Measurements from ENCODE around the gene KLHL10.
"Not testable (repeated sequence)": the region's sequence is repeated elsewhere in the genome, so short reads cannot be mapped to it uniquely, and the experiment has no call there.

KLHL10 gene

DNA sequence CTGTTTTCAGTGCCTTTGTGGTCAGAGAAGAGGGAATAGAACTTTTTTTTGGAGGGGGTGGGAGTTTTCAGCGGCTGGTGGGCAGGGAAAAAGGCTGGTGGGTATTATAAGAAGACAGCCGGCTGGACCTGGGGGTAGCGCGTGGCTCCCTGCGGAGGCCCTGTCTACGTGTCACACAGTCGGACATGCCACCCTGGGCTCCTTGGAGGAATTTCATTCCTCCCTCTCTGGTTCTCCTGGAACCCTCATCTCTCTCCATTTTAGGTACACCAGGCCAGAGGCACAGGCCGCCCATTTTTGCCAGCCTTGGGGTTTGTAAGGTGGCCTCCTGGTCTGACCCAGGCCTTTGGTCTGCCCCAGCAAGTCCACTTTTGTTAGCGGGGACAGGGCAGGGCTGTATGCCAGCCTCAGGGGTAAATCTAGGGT lies 23.9 kb upstream of the KLHL10 start:
- no peak for DNase-seq

DNA sequence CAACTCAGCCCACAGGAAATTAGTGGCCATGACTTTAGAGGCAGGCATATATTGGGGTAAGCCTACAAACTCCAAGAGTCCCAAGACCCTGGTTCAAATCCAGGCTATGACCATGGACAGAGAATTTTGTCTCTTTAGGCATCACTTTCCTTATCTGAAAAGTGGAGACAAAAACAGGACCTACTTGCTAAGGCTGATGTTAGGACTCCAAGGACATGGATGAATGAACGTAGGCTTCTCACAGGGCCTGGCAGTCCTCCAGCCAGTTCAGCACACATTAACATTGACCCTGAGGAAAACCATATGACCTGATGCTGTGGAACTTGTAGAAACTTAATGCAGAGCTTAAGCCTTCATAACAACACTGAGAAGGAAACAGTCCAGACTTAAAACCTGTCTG lies 23.4 kb upstream of the KLHL10 start:
- no peak for DNase-seq

DNA sequence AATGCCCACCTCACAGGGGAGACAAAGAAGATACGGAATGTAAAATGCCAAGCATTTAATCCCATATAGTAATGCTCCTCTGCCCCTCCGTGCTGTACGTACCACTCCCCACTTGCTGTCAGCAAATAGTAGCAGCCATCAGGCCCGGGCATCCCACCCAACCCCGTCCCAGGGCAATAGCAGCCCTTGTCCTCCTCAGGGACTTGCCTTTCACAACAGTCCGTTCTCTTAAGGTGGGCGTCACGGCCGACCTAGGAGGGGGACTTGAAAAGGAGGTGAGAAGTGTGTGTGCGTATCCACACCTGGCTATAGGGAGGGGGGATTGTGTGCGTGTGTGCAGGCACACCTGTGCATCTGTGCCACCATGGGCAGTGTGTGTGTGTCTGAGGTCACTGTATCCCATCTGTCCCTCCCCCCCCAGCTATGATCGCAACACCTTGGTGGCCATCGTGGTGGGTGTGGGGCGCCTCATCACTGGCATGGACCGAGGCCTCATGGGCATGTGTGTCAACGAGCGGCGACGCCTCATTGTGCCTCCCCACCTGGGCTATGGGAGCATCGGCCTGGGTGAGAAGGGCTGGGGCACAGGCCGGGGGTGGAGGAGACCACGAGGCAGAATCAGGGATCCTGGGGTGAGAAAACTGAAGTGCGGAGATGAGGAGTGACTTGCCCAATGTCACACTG lies 20.8 kb upstream of the KLHL10 start:
- DNase-seq, result no peak

DNA sequence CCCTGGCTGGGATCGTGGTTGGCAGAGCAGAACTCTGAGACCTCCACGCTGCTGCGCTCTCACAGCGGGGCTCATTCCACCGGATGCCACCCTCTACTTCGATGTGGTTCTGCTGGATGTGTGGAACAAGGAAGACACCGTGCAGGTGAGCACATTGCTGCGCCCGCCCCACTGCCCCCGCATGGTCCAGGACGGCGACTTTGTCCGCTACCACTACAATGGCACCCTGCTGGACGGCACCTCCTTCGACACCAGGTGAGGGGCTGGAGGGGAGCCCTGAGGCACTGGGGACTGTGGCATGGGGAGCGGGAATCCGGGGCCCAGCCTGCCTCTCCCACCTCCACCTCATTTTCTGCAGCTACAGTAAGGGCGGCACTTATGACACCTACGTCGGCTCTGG lies 19.6 kb upstream of the KLHL10 start:
- no peak for DNase-seq

DNA sequence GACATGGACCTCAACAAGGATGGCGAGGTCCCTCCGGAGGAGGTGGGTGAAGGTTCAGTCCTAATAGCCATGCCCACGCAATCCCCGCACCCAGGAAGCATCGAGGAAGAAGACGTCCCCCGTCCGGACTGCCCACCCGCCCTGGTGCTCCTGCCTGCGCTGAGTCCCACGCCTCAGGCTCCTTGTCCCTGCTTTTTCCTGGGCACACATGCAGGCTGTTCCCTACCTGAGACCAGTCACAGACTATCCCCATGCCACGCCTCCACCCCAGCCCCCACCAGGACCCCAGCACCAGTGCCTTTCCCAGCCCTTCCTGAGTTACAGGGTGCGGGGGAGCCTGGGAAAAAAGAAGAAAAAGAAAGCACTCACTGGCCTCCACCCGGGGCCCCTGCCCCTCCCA lies 15.8 kb upstream of the KLHL10 start:
- DNase-seq, result no peak

DNA sequence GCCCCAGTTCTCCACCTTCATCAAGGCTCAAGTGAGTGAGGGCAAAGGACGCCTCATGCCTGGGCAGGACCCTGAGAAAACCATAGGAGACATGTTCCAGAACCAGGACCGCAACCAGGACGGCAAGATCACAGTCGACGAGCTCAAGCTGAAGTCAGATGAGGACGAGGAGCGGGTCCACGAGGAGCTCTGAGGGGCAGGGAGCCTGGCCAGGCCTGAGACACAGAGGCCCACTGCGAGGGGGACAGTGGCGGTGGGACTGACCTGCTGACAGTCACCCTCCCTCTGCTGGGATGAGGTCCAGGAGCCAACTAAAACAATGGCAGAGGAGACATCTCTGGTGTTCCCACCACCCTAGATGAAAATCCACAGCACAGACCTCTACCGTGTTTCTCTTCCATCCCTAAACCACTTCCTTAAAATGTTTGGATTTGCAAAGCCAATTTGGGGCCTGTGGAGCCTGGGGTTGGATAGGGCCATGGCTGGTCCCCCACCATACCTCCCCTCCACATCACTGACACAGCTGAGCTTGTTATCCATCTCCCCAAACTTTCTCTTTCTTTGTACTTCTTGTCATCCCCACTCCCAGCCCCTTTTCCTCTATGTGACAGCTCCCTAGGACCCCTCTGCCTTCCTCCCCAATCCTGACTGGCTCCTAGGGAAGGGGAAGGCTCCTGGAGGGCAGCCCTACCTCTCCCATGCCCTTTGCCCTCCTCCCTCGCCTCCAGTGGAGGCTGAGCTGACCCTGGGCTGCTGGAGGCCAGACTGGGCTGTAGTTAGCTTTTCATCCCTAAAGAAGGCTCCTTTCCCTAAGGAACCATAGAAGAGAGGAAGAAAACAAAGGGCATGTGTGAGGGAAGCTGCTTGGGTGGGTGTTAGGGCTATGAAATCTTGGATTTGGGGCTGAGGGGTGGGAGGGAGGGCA lies 15.1 kb upstream of the KLHL10 start:
- no peak for DNase-seq

DNA sequence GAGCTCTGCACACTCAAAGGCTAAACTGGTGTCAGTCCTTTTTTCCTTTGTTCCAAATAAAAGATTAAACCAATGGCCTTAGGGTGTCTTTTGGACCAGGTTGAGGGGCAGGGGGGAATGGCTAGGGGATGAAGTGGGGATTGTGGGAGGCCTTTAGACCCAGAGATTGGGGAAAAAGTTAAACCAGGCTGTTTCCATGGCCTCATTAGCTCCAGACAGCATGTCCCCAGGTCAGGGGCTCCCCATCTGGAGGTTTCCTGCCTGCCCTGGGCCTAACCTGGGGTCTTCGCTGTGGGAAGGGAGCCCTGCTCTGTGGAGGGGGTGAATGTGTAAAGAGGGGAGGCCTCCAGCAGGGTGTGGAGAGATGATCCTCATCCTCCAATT lies 14.5 kb upstream of the KLHL10 start:
- no peak for DNase-seq

DNA sequence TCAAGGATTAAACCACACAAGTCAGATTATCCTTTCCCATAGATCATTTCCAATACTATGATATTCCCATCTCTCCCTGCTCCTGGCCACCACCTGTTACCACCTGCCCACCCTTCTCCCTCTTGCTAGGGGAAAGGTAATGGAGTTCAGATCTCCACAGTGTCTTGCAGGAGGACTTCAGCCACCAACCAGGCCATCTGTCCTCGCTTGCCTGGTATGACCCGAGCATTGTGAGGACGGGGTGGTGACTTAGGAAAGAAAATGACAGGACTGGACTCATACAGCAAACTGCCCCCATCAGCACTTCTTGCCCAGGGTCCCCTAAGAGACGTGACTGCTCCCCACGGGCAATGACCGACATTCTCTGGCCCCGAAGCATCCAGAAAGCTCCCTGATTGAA lies 14.0 kb upstream of the KLHL10 start:
- no peak for DNase-seq

DNA sequence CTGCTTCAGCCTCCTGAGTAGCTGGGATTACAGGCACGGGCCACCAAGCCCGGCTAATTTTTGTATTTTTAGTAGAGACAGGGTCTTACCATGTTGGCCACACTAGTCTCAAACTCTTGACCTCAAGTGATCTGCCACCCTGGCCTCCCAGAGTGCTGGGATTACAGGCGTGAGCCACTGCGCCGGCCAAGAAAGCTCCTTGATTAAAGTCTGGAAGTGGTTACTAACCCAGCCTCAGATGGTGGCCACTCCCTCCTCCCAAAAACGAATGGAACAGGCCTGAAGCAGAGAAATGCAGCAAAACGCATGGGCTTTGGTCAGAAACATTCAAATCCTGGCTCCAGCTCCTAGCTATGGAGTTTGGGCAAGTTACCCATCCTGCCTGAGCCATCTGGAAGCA lies 13.5 kb upstream of the KLHL10 start:
- no peak for DNase-seq

DNA sequence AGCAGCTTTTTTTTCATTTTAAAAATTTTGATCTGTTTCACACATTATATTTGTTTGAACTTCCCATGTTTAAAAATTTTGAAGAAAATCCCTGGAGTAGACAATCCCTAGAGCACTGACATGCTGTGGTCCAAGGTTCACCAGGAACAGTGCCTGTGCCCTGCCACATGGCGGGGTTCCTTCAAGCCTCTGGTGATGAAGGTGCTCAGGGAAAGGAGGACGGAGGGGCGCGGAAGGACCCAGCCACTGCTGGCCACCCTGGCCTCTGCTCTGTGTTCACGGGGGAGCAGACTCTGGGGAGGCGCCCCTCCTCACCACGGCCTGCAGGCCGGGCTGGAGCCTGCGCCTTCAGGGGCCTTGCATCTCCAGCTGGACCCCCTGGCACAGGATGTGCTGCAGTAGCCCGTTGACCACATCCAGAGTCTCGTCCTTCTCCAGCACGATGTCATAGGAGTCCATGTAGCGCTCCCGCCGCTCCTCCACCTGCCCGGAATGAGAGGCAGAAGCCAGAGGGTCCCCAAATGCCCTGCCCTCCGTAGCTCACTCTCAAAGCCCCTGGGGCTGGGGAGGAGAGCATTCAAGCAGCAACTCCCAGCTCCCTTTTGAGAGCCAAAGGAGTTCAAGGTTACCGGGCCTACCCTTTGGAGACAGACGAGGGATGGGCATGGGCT lies 12.3 kb upstream of the KLHL10 start:
- DNase-seq, result no peak

DNA sequence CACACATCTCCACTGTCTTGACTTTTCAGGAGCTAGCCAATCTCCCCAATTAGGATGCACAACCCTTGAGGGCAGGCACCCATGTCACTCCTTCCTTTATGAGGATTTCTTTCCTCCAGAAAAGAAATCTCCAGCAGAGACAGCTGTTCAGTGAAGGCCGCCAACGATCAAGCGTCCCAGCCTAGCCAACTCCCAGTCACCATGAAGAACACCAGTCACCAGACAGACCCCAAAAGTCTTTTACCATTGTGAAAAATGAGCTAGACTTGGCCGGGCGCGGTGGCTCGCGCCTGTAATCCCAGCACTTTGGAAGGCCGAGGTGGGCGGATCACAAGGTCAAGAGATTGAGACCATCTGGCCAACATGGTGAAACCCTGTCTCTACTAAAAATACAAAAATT lies 7.7 kb upstream of the KLHL10 start:
- not testable (repeated sequence) for DNase-seq

DNA sequence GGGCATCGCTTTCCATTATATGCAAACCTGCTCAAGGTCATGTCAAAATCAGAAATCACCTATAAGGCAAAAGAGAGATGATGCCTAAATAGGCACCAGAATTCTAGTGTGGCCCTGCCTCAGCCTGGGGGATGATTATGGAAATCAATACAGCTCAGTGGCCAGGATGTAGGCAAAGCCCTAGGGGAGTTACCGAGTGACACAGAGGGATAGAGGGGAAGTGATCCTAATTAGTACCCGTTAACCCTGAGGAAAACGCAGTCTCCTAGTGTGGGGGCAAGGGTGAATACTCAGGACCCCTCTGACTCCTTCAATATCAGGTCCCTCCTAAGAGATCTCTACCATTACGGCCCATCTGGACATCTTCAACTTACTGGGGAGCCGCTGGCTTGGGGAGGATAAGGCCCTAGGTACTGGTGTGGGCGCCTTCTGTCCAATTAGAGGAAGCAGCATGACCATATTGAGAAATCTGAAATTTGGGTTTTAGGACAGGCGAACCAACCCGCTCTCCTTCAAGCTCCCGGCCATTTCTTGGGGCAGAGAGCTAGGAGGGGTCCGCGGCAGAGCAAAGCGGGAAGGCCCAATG lies 2.3 kb upstream of the KLHL10 start:
- DNase-seq, result no peak

DNA sequence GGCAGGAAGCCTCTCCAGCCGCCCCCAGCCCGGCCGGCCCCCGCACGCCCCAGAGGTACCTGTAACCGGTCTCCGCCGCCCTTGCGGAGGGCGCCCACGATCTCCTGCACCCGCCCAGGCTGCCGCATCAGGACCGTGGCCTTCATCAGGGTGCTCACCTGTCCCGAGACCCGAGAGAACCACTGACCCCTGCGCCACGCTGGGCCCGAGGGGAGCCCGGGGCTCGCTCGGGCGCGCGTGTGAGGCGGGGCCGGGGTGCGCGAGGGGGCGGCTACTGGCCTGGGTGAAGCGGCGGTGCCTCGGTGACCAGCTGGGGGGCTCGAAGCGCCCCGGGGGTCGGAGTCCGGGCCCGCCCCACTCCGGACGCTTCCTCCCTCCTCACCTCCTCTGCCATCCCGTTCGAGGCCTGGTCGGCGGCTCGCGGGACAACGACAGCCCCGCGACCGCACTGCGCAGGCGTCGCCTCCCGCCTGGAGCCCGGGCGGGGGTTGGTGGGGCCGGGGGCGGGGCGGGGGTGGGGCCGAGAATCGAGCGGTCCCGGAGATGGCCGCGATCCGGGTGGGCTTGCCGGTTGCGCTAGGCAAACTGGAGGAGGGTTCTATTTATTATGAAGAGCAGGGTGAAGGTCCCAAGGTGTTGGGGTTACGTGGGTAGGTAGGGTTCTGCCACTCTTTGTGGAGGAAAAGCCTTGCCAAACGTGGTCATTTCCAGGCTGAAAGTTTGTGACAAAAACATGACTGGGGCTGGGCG lies 1.6 kb upstream of the KLHL10 start, which contains the start of gene NT5C3B:
NT5C3B (minus strand) TSS at position 433 of the 750 bp plus-strand sequence; CDS start at position 394, 39 bp downstream.
- DNase-seq, result peak in 3 of 5 experiments; percentile 19 to 73 (median 48)

DNA sequence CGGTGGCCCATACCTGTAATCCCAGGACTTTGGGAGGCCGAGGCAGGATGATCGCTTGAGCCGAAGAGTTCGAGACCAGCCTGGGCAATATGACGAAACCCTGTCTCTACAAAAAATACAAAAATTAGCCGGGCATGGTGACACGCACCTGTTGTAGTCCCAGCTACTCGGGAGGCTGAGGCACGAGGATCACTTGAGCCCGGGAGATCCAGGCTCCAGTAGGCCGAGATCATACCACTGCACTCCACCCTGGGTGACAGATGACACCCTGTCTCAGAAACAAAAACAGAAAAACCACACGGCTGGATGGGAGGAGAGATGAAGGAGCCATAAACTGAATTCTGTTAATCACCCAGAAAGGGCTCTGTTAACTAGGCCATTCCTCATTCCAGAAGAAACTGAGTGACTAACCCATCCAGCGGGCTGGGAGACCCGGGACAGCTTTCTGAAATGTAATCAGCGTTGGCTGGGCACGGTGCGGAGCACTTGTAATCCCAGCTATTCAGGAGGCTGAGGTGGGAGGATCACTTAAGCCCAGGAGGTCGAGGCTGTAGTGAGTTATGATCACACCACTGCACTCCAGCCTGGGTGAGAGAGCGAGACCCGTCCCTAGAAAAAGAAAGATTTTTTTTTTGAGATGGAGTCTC lies 952 bp upstream of the KLHL10 start:
- peak in 1 of 5 experiments; percentile 15 for DNase-seq

DNA sequence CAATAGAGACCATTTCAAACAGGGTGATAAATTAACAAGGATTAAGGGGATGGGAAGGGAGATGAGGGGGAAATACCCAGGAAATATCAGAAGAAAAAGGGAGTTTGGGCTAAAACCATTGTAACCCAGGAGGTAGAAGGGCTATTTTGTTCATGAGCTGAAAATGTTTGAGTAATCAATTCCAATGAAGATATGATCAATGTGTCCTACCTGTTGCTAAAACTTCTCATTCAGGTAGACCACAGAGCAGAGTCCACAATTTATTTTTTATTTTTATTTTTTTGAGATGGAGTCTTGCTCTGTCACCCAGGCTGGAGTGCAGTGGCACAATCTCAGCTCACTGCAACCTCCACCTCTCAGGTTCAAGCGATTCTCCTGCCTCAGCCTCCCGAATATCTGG lies 1.8 kb downstream of the KLHL10 start:
- DNase-seq, result not testable (repeated sequence)

DNA sequence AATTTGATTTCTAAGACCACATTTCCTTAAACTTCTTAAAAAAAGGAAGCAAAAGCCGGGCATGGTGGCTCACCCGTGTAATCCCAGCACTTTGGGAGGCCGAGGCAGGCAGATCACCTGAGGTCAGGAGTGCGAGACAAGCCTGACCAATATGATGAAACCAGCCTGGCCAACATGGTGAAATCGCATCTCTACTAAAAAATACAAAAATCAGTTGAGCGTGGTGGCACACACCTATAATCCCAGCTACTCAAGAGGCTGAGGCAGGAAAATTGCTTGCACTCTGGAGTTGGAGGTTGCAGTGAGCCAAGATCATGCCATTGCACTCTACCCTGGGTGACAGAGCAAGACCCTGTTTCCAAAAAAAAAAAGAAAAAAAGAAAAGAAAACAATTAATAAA lies 3.2 kb downstream of the KLHL10 start:
- DNase-seq, result not testable (repeated sequence)

DNA sequence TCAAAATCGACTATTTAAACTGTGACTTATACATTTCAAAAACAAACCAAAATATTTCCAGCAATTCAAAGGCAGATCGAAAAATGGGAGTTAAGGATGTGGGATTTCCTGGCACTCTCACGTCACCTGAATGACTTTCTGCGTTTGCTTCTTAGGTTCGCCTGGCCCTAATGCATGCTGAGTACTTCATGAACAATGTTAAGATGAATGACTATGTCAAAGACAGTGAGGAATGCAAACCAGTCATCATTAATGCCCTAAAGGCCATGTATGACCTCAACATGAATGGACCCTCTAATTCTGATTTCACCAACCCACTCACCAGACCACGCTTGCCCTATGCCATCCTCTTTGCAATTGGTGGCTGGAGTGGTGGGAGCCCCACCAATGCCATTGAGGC lies 7.3 kb downstream of the KLHL10 start:
- DNase-seq, result no peak

DNA sequence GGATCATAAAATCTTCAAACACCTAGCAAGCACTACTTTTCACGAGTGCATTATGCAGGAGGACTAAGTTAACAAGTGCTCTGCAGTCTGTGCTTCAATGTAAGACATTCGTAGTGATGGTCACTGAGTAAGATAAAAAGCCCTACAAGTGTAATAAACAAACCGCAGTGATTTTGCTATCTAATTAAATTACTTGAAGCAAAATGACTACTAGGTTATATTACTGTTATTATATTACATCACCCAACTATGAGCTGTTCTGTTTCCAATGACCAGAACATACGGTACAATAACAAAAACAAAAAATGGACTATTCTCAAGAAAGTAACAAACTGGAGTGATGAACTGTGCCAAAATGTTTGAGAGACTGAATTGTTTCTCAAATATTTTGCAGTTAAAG lies 11.2 kb downstream of the KLHL10 start:
- DNase-seq, result no peak

DNA sequence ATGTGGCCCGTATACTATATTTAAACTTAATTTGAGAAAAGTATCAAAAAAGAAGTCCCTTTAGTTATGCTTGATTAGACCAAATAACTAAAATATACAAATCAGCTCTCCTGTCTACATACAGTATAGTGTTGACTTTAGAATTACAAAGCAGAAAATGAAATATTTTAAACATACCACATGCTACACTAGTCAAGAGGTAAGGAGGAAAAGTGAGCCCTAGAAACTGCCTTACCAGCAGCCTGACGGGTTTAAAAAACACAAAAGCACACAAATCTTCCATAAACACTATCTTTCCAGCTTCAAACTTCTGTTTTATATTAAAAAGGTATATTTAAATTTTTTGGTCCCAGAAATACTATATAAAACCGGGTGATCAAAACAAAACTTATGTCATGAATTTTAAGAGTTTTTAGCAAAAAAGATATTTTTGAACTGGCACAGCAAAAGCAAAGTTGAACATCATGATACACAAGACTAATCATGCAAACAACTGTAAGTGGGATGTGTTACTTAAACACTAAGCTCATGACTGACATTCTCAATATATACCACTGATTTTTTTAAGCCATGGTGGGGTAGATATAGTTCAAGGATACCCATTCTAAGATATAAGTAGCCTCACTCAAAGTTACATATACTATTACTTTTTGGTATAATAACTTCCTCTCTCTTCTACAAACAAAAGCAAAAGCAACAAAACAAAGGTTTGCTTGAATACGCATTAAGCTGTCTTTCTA lies 11.8 kb downstream of the KLHL10 start:
- no peak for DNase-seq

DNA sequence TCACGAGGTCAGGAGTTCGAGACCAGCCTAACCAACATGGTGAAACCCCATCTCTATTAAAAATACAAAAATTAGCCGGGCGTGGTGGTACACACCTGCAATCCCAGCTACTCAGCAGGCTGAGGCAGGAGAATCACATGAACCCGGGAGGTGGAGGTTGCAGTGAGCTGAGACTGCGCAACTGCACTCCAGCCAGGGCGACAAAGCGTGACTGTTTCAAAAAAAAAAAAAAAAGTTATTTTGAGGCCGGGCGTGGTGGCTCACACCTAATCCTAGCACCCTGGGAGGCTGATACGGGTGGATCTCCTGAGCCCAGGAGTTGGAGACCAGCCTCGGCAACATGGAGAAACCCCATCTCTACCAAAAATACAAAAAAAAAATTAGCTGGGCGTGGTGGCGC lies 13.8 kb downstream of the KLHL10 start:
- not testable (repeated sequence) for DNase-seq

Measured in T-helper 2 cell (primary cell).